HG03039 (cell line): ENCODE data around the gene FGGY.
"Not testable (repeated sequence)": the region's sequence is repeated elsewhere in the genome, so short reads cannot be mapped to it uniquely, and the experiment has no call there.

Experiments
- ATAC-seq: cut with Tn5 transposase; IDR thresholded peaks from one replicate; pipeline ENCODE4 v1.9.1; 2021; ENCODE audit warnings: mild to moderate bottlenecking, moderate library complexity; ENCODE audit not compliant: unreplicated experiment

The FGGY gene

GRCh38 chr1:59714966-59715365 is 418.1 kb downstream of the FGGY start:
- ATAC-seq, result no peak

DNA sequence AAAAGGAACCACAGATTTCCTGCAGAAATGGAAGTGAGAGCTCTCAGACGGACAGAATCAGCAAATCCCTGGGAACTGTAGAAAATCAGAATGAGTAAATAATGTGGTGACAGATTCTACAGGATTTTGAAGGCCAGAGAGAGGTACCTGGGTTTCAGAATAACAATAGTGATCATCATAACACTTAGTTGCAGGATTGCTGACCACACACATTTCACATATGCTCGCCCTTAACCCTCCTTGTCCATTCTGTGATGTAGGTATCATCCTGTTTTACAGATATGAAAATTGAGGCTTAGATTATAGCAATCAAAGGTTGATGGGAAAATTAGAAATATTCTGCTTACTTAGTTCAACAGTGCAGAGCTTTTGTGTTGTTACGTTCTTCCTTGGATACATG is 419.9 kb downstream of the FGGY start:
- no peak for ATAC-seq

DNA sequence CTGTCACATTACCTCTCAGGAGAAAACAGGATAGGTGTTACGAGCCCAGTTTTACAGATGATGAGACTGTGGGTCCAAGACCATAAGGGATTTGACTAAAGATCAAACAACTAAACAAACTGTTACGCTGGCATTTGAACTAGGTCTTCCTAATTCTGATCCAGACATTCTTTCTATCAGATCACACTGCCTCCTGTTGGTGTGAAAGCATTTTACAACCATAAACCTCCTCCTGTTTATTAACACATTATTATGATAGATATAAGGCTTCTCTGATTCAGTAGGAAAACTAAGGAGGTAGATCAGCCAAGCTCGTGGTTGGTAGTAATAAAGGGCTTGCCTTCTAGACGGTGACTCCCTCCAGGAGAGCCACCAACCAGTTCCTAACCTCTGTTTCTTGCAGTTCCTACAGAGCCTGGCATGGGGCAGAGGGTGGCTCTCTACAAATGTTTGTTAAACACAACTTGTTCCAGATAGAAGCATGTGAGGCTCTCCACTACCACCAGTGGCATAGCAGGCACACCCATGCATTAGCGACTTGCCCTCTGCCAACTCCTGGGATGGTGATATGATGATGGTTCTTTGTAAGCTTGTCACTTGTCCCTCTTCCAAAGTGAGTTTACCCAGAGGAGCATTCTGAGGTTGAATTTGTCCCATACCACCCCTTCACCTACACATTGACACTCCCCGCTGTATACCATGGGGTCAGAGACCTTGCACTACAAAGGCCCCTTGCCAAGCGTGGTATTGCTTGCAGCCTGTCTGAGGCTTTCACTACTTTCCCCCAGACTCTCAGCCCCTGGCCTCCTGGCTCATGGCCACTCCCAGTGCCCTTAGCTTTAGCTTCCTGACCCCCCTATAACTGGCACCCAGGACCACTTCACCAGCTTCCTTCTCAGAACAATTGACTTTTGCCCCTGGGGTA is 421.4 kb downstream of the FGGY start:
- no peak for ATAC-seq

- no peak for ATAC-seq
Observed at GRCh38 chr1:59718989-59719360, 422.1 kb downstream of the FGGY start.

GRCh38 chr1:59720326-59721115 is 423.6 kb downstream of the FGGY start:
- ATAC-seq, result no peak

GRCh38 chr1:59730302-59730701 is 433.4 kb downstream of the FGGY start:
- no peak for ATAC-seq

DNA sequence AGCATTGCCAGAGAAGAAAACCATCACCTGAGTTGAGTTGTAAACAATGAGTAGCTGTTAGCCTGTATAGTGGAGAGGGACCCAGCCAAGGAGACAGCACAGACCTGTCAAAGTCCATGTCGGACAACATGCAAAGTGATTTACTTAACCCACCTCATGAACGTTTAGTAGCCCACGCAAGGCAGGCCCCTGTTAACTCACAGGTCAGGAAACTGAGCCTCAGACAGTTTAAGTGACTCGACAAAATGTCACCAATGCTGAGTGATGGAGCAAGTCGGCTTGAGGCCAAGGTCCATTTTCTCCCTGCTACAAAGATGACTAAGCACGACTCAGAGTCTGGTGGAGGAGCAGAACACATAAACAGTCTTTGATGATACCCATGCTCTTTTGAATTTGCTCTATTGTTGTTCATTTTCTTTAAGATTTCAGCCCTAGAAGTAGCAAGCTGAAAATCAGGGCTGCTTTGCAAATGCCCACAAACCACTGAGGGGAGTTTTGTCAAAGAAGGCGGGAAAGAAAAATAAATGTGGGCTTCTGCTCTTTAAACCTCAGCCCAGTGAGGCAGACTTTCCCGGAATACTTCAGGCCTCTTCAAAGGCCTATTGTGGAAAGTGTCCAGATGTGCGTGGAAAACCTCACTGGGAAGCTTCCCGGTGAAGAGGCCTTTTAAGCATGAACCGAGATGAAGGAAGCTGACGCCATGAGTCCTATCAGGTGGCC is 434.0 kb downstream of the FGGY start:
- ATAC-seq, result no peak

DNA sequence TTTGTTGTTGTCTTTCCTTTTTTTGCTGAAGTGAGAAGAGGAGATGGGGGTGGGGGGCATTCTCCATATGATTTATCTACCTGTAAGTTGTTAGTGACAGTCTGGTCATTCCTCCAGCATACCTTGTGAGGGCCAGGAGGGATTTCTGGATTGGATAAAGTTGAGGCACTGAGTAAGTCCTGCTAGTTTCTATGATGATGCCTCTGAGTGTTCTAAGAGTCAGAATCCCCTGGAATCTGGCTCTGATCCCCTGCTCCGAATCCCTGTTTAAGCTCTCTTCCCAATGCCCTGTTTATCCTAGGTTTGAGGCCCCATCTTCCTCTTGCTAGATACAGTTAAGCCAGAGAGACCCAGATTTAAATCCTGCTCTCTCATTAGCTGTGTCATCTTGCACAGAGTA is 434.7 kb downstream of the FGGY start:
- no peak for ATAC-seq

GRCh38 chr1:59732214-59732955 is 435.5 kb downstream of the FGGY start:
- no peak for ATAC-seq

GRCh38 chr1:59733443-59734141 is 436.7 kb downstream of the FGGY start:
- ATAC-seq, result no peak

DNA sequence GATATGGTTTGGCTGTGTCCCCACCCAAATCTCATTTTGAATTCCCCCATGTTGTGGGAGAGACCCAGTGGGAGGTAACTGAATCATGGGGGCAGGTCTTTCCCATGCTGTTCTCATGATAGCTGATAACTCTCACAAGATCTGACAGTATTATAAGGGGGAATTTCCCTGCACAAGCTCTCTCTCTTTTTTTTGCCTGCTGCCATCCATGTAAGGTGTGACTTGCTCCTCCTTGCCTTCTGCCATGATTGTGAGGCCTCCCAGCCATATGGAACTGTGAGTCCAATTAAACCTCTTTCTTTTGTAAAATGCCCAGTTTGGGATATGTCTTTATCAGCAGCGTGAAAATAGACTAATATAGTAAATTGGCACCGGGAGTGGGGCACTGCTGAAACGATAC is 439.0 kb downstream of the FGGY start:
- ATAC-seq, result not testable (repeated sequence)

DNA sequence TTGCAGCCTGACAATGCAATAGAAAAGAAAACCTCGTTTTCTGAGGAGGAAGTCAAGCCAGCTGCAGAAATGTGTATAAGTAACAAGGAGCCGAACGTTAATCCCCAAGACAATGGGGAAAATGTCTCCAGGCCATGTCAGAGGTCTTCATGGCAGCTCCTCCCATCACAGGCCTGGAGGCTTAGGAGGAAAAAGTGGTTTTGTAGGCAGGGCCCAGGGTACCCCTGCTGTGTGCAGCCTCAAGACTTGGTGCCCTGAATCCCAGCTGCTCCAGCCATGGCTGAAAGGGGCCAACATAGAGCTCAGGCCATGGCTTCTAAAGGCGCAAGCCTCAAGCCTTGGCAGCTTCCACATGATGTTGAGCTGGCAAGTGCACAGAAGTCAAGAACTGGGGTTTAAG is 439.9 kb downstream of the FGGY start:
- ATAC-seq, result no peak

GRCh38 chr1:59737638-59738037 is 440.7 kb downstream of the FGGY start:
- no peak for ATAC-seq

GRCh38 chr1:59738152-59738551 is 441.3 kb downstream of the FGGY start:
- ATAC-seq, result no peak

DNA sequence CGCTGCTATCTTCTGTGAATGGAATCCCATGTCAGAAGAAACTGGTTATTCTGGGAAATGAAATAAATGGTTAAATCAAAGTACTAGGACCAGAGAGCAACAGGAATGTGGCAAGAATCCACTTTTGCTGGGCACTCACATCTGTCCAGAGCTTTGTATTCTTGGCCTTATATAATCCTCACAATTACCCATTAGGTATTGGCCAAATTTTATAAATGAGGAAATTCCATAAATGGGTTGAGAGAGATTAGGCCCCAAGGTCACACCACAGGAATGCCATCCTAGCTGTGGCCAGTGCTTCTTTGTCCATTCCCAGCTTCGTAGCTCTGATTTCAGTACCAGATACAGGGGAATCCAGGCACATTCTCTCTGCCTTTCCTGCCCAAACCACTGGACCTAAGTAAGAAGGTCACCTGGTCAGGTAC is 441.7 kb downstream of the FGGY start:
- ATAC-seq, result no peak

DNA sequence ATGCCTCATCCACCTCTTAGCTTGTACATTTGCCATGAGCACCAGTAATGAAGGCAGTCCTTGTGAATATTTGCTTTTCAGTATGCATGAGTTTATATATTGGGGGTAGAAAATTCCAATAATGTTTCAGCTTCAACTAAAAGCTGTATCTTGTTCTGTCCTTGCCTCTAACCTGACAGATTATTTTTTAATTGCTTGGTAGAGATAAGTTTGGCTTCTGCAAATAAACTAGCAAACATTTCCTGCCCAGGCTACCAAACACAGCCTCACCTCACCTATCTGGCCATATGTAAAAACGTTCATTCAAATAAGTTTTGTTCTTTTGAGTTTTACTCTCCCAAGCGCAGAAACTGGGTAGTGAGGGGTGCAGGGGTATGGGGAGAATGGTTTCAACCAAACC is 442.2 kb downstream of the FGGY start:
- ATAC-seq, result no peak

DNA sequence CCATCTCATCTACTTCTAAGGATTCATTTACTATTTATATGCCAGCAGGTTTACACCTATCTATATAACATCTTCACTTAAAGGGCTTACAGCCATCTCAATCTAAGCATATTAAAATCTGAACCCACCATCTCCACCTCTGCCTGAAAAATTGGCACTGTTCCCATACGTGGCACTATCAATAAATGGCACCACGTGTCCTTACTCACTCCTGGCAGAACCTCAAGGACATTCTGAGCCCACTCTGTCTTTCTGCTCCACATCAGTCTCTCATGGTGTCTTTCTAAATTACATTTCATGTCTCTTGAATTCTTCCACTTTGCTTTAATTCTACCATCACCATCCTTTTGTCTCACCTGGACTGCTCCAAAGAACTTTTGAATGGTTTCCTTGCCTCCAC is 445.6 kb downstream of the FGGY start:
- no peak for ATAC-seq

GRCh38 chr1:59743324-59744091 is 446.6 kb downstream of the FGGY start:
- no peak for ATAC-seq

DNA sequence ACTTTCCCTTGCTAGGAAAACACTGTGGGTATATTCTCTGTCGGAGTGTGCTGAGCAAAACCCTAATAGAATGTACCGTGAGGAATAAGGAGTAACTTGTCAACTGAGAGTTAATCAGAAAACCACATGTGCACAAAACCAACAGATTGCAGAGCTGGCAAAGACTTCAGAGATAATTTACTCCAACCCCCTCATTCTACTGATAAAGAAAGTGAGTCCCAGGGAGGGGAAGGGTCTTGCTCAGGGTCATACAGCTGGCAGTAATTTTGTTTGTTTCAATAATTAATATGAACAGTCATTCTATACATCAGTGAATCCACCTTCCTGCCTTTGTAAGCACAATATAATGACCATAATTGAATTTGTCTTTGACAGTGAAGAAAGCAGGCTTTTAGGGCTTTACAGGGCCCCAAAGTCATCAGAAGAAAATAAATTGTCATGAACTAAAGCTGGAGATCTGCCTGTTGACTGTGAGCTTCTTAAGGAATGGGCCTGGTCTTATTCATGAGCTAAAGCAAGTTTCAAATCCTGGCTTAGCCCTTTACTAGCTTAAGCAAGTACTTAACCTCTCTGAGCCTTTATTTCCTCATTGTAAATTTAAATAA is 450.6 kb downstream of the FGGY start:
- ATAC-seq, result no peak
